Muscle of leg (tissue), 11 donors: ENCODE measurements around the gene MYL4. TPM values are rescaled to one million over a fixed set of nuclear protein-coding genes. Genes with fewer than 3 reads are reported as not detected.
"Not testable (repeated sequence)": the region's sequence is repeated elsewhere in the genome, so short reads cannot be mapped to it uniquely, and the experiment has no call there.

Experiments
- DNase-seq: peaks from one replicate; pipeline ENCODE4 v3.0.0; 2013
- H3K27ac ChIP-seq: one replicate; pipeline ENCODE4 v1.5.1; 2013; ENCODE audit warnings: mild to moderate bottlenecking, low read length, control low read depth
- H3K27me3 ChIP-seq: one replicate; pipeline ENCODE4 v1.6.1; 2013; ENCODE audit warnings: low read length; ENCODE audit not compliant: control insufficient read depth, insufficient read depth
- H3K36me3 ChIP-seq: one replicate; pipeline ENCODE4 v1.6.1; 2013; ENCODE audit warnings: low read length; ENCODE audit not compliant: control insufficient read depth, insufficient read depth
- H3K4me1 ChIP-seq: one replicate; pipeline ENCODE4 v1.6.1; 2013; ENCODE audit warnings: low read length; ENCODE audit not compliant: control insufficient read depth, insufficient read depth
- H3K4me3 ChIP-seq: one replicate; pipeline ENCODE4 v1.5.1; 2013; ENCODE audit warnings: low read length, control low read depth
- H3K9me3 ChIP-seq: replicated peaks from 2 replicates; pipeline ENCODE4 v1.6.1; 2013; ENCODE audit warnings: low read depth, low read length; ENCODE audit not compliant: control insufficient read depth
- WGBS: methylation state at CpG from one replicate; pipeline ENCODE4 v1.1.5; 2013; ENCODE audit warnings: missing lambda C conversion rate; ENCODE audit not compliant: insufficient coverage; 5-methylcytosine and 5-hydroxymethylcytosine counted together
- polyA plus RNA-seq, 8 donors: library from polyadenylated mRNA; unstranded; fragments of 120-200 nt; gene quantifications; one replicate each; pipeline versions ENCODE4 v1.2.1 to v1.2.3, GENCODE V29; 2013; ENCODE audit warnings: inconsistent platforms in 1 of 8, low replicate concordance in 1 of 8; ENCODE audit not compliant: insufficient read length in 8 of 8, insufficient read depth in 1 of 8
- total RNA-seq: library from RNA; stranded (reverse); fragments of 120-200 nt; gene quantifications from one replicate; pipeline ENCODE4 v1.2.4, GENCODE V29; 2013

MYL4 gene
- total and polyA plus RNA-seq, 9 donors: 1,072 to 1,940 (median 1,610) TPM

- no peak overlapping the region for H3K4me3 ChIP-seq
- no peaks in the 10 kb centered on the region for H3K9me3 ChIP-seq
- no peak for DNase-seq
- no peaks in the 10 kb centered on the region for H3K36me3 ChIP-seq
- H3K27ac ChIP-seq: no peak overlapping the region
- no peaks in the 10 kb centered on the region for H3K27me3 ChIP-seq
- WGBS: 77% methylated on average over 6 of the region's 6 CpGs
- no peaks in the 10 kb centered on the region for H3K4me1 ChIP-seq
Measured at GRCh38 chr17:47266782-47267181, 57.6 kb downstream of the MYL4 start.

GRCh38 chr17:47267354-47267828 is 58.2 kb downstream of the MYL4 start:
- WGBS: no CpG with 5 or more reads among the region's 1 CpG
- Histone ChIP-seq H3K36me3 (no peaks in the 10 kb centered on the region), H3K27ac (no peak overlapping the region), H3K27me3 (no peaks in the 10 kb centered on the region), H3K4me1 (no peaks in the 10 kb centered on the region), H3K4me3 (no peak overlapping the region), H3K9me3 (no peaks in the 10 kb centered on the region)
- no peak for DNase-seq

- H3K27ac ChIP-seq, H3K4me3 ChIP-seq, H3K27me3 ChIP-seq, H3K9me3 ChIP-seq, H3K36me3 ChIP-seq, DNase-seq, H3K4me1 ChIP-seq: not testable (repeated sequence)
- 71% methylated on average over 3 of the region's 3 CpGs for WGBS
Measured at GRCh38 chr17:47268964-47269363, 59.8 kb downstream of the MYL4 start.

- H3K4me3 ChIP-seq, H3K9me3 ChIP-seq, H3K36me3 ChIP-seq, DNase-seq, H3K27ac ChIP-seq, H3K27me3 ChIP-seq, H3K4me1 ChIP-seq: not testable (repeated sequence)
Measured at GRCh38 chr17:47269561-47270280, 60.6 kb downstream of the MYL4 start.

- H3K27ac ChIP-seq: no peak overlapping the region
- no CpG with 5 or more reads among the region's 2 CpGs for WGBS
- H3K27me3 ChIP-seq: no peaks in the 10 kb centered on the region
- peaks cover 16% of the 10 kb centered on the region for H3K4me1 ChIP-seq
- H3K9me3 ChIP-seq: no peaks in the 10 kb centered on the region
- peaks cover 2% of the 10 kb centered on the region for H3K36me3 ChIP-seq
- no peak overlapping the region for H3K4me3 ChIP-seq
- no peak for DNase-seq
Measured at GRCh38 chr17:47270946-47271705, 62.0 kb downstream of the MYL4 start.

GRCh38 chr17:47272491-47272890 is 63.3 kb downstream of the MYL4 start:
- Histone ChIP-seq H3K9me3 (no peaks in the 10 kb centered on the region), H3K27me3 (no peaks in the 10 kb centered on the region), H3K4me3 (no peak overlapping the region), H3K4me1 (peaks cover 29% of the 10 kb centered on the region), H3K27ac (no peak overlapping the region), H3K36me3 (peaks cover 2% of the 10 kb centered on the region)
- whole genome bisulfite sequencing: no CpG with 5 or more reads among the region's 1 CpG
- DNase-seq: no peak

- Histone ChIP-seq H3K27me3 (no peaks in the 10 kb centered on the region), H3K4me1 (peaks cover 31% of the 10 kb centered on the region), H3K9me3 (no peaks in the 10 kb centered on the region), H3K27ac (no peak overlapping the region), H3K36me3 (peaks cover 2% of the 10 kb centered on the region), H3K4me3 (no peak overlapping the region)
- no peak for DNase-seq
- 83% methylated on average over 1 of the region's 2 CpGs for WGBS
Measured at GRCh38 chr17:47273245-47273644, 64.1 kb downstream of the MYL4 start.

Other genes with a start within 250 kb of the MYL4 start
- gene RPRML, start 230.1 kb upstream of the MYL4 start, total RNA-seq: 0.09 TPM
- gene RPRML, start 230.1 kb upstream of the MYL4 start, polyA plus RNA-seq: under 1 TPM in 7 of 8 donors, not detected in 1; 0.16 to 0.46 (median 0.35) TPM
- gene CDC27, start 20.1 kb upstream of the MYL4 start, total RNA-seq: 58.8 TPM
- gene CDC27, start 20.1 kb upstream of the MYL4 start, polyA plus RNA-seq: 10 to 100 TPM; 31.3 to 61.9 (median 47.9) TPM
- 16.5 TPM for gene ITGB3, start 44.5 kb downstream of the MYL4 start, total RNA-seq
- 10 to 100 TPM in 6 of 8 donors, 1 to 10 TPM in 2; 7.9 to 19.1 (median 14.6) TPM for gene ITGB3, start 44.5 kb downstream of the MYL4 start, polyA plus RNA-seq
- gene EFCAB13, start 114.6 kb downstream of the MYL4 start, total RNA-seq: 6.9 TPM
- 1 to 10 TPM; 1.5 to 6.6 (median 3.4) TPM for gene EFCAB13, start 114.6 kb downstream of the MYL4 start, polyA plus RNA-seq